IMR-90 (cell line): Measurements from ENCODE around the gene CDKL5.

ENCODE experiments used
- POLR2A ChIP-seq: IDR thresholded peaks from 2 replicates; pipeline ENCODE4 v1.6.1; 2012; ENCODE audit warnings: mild to moderate bottlenecking, low read depth, low read length
- TF ChIP-seq, protein P1 (sequence below): conservative IDR thresholded peaks from 2 replicates; pipeline ENCODE4 v1.5.1; 2012; ENCODE audit warnings: mild to moderate bottlenecking, low read depth, low read length, improper control_type of control experiment

DNA sequence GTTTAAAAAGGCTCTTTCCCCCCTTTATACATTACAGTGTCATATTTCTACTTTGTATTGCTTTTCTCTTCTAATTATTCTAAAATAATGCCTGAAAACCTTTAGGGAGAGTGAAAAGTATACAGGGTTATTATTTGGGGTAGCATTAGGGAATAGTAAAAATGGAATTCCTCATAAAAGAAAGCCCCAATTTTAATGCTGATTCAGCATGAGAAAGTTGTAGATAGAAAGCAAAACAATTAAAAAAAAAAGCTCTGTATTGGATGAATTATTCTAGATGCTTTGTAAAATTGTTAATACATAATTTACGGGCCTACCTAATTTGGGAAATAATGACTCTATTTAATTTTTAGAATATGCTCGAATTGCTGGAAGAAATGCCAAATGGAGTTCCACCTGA lies 154.1 kb downstream of the CDKL5 start:
- no peak for TF ChIP-seq POLR2A
- TF ChIP-seq, protein P1, sequence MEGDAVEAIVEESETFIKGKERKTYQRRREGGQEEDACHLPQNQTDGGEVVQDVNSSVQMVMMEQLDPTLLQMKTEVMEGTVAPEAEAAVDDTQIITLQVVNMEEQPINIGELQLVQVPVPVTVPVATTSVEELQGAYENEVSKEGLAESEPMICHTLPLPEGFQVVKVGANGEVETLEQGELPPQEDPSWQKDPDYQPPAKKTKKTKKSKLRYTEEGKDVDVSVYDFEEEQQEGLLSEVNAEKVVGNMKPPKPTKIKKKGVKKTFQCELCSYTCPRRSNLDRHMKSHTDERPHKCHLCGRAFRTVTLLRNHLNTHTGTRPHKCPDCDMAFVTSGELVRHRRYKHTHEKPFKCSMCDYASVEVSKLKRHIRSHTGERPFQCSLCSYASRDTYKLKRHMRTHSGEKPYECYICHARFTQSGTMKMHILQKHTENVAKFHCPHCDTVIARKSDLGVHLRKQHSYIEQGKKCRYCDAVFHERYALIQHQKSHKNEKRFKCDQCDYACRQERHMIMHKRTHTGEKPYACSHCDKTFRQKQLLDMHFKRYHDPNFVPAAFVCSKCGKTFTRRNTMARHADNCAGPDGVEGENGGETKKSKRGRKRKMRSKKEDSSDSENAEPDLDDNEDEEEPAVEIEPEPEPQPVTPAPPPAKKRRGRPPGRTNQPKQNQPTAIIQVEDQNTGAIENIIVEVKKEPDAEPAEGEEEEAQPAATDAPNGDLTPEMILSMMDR, result no peak
